ENCODE results near the gene CD300LB. TPM values are rescaled to one million over a fixed set of nuclear protein-coding genes. Genes with fewer than 3 reads are reported as not detected.

The CD300LB gene
- total and polyA plus RNA-seq, 10 of the 15 experiments (the other 5 are each of a cell fraction or from before 2014, with no cell fraction given), result 0.08 to 0.57 (median 0.25) TPM; not detected in 4

- no peak overlapping the region for H3K4me3 ChIP-seq
- H3K4me2 ChIP-seq (ENCODE audit: control insufficient read depth, insufficient read depth), result no peak overlapping the region
- 69% methylated on average over 3 of the region's 3 CpGs for WGBS (ENCODE audit: insufficient coverage, insufficient replicate concordance, low lambda C conversion rate, missing lambda C conversion rate)
- peaks cover 10% of the 10 kb centered on the region for H3K9me3 ChIP-seq (replicated peaks; ENCODE audit: control insufficient read depth, insufficient read depth, low read length)
- no TSS peak for BruUV-seq (replicated peaks)
- no peak overlapping the region for H3K27ac ChIP-seq (ENCODE audit: control insufficient read depth, insufficient read depth)
- SMC1A ChIA-PET (ENCODE audit: uncharacterized antibody, unreplicated experiment), result no interaction called here
- H3K79me2 ChIP-seq (ENCODE audit: control insufficient read depth, insufficient read depth, low read length), result no peaks in the 10 kb centered on the region
- no peaks in the 10 kb centered on the region for H3K36me3 ChIP-seq (ENCODE audit: control insufficient read depth in 2 of 2, insufficient read depth in 2 of 2, low read length in 1 of 2)
- H4K20me1 ChIP-seq (ENCODE audit: control insufficient read depth, insufficient read depth), result no peaks in the 10 kb centered on the region
- CTCF ChIA-PET, result interaction anchor here (0.6 kb wide), 1 partner anchor 871 kb away, joined by 3 read pairs; no protein-coding TSS in a partner anchor
- H3K9ac ChIP-seq (ENCODE audit: control insufficient read depth, insufficient read depth, low read length), result no peak overlapping the region
- FAIRE-seq (no peak), DNase-seq (ENCODE audit: low read depth, low spot score) (no peak), ATAC-seq (no peak)
- peaks cover 17% of the 10 kb centered on the region for H3K4me1 ChIP-seq (ENCODE audit: control insufficient read depth, insufficient read depth, low read length)
- in situ Hi-C loops (cut with MboI) (loop anchor here (10.0 kb wide), 1 partner anchor 58 kb away; no protein-coding TSS in a partner anchor), intact Hi-C loops (cut with micrococcal nuclease; ENCODE audit: unreplicated experiment) (no loop called here)
- H3K27me3 ChIP-seq (replicated peaks in 1 of 2; ENCODE audit: control insufficient read depth in 2 of 2, insufficient read depth in 2 of 2, low read length in 1 of 2), result no peaks in the 10 kb centered on the region
- POLR2A ChIA-PET, result interaction anchor here (0.7 to 1.1 kb wide), 2 partner anchors 12 to 146 kb away, joined by 3 read pairs; no protein-coding TSS in a partner anchor
- H2AFZ ChIP-seq (ENCODE audit: control insufficient read depth, low read depth, low read length), result no peak overlapping the region
- RAD21 ChIA-PET (ENCODE audit: unreplicated experiment), result interaction anchor here (1.3 kb wide), 1 partner anchor 11 kb away, joined by 3 read pairs; no protein-coding TSS in a partner anchor
- no peak for TF ChIP-seq LARP7 (IDR thresholded peaks at IDR 0.05)
- no peak for TF ChIP-seq IRF5 (IDR thresholded peaks at IDR 0.05; ENCODE audit: borderline replicate concordance)
- no peak for TF ChIP-seq SREBF1 (IDR thresholded peaks at IDR 0.05; ENCODE audit: low read length)
- no peak for TF ChIP-seq RCOR1 (conservative IDR thresholded peaks at IDR 0.05; ENCODE audit: low read depth, low read length)
- no peak for TF ChIP-seq HCFC1 (IDR thresholded peaks at IDR 0.05; ENCODE audit: low read length)
- no peak for TF ChIP-seq ZNF274 (IDR thresholded peaks at IDR 0.05; ENCODE audit: insufficient read depth, insufficient read length)
- no peak for TF ChIP-seq MTA2 (IDR thresholded peaks at IDR 0.05; ENCODE audit: low read depth)
- TF ChIP-seq SRF (IDR thresholded peaks at IDR 0.05; ENCODE audit: low read depth in 2 of 2, low read length in 2 of 2), result no peak
- TF ChIP-seq TCF7 (IDR thresholded peaks at IDR 0.05; ENCODE audit: borderline replicate concordance), result no peak
- no peak for TF ChIP-seq MXI1 (IDR thresholded peaks at IDR 0.05; ENCODE audit: low read depth, low read length)
- TF ChIP-seq PRDM15 (CRISPR knock-in tag; IDR thresholded peaks at IDR 0.05), result no peak
- TF ChIP-seq RELA (IDR thresholded peaks at IDR 0.05; ENCODE audit: borderline replicate concordance, partially characterized antibody), result no peak
- TF ChIP-seq ASH2L (IDR thresholded peaks at IDR 0.05; ENCODE audit: borderline replicate concordance, low read depth), result no peak
- no peak for TF ChIP-seq MAX (IDR thresholded peaks at IDR 0.05; ENCODE audit: low read depth, low read length)
- no peak for TF ChIP-seq E4F1 (IDR thresholded peaks at IDR 0.05; ENCODE audit: borderline replicate concordance, partially characterized antibody)
- TF ChIP-seq WRNIP1 (IDR thresholded peaks at IDR 0.05; ENCODE audit: borderline replicate concordance, low read depth, low read length), result no peak
Observed at GRCh38 chr17:74516561-74517328, 14.5 kb downstream of the CD300LB start.

All from GM12878 (cell line).